Measurements from ENCODE around the gene IGLL5.

IGLL5 gene

GRCh38 chr22:22928666-22929380 lies 41.2 kb downstream of the IGLL5 start:
- peak; percentile 66 for DNase-seq

GRCh38 chr22:22929381-22930221 lies 42.0 kb downstream of the IGLL5 start:
- no peak for DNase-seq

GRCh38 chr22:22930222-22930497 lies 42.5 kb downstream of the IGLL5 start:
- DNase-seq: no peak

- no peak for DNase-seq
Measured at GRCh38 chr22:22930571-22931556, 43.2 kb downstream of the IGLL5 start.

- DNase-seq: no peak
Measured at GRCh38 chr22:22931557-22932270, 44.1 kb downstream of the IGLL5 start.

- DNase-seq: no peak
Measured at GRCh38 chr22:22932512-22932941, 44.9 kb downstream of the IGLL5 start.

GRCh38 chr22:22933100-22933806 lies 45.6 kb downstream of the IGLL5 start:
- DNase-seq: no peak

- DNase-seq: no peak
Measured at GRCh38 chr22:22933807-22934542, 46.4 kb downstream of the IGLL5 start.

- DNase-seq: no peak
Measured at GRCh38 chr22:22934543-22935055, 47.0 kb downstream of the IGLL5 start.

GRCh38 chr22:22935056-22935545 lies 47.5 kb downstream of the IGLL5 start:
- no peak for DNase-seq

- no peak for DNase-seq
Measured at GRCh38 chr22:22935546-22936157, 48.0 kb downstream of the IGLL5 start.

GRCh38 chr22:22936180-22936914 lies 48.7 kb downstream of the IGLL5 start:
- DNase-seq: no peak

GRCh38 chr22:22936915-22937656 lies 49.5 kb downstream of the IGLL5 start:
- no peak for DNase-seq

GRCh38 chr22:22937894-22938480 lies 50.4 kb downstream of the IGLL5 start:
- DNase-seq: no peak

- no peak for DNase-seq
Measured at GRCh38 chr22:22938672-22939587, 51.3 kb downstream of the IGLL5 start.

GRCh38 chr22:22939588-22940368 lies 52.2 kb downstream of the IGLL5 start:
- DNase-seq: no peak

All from hematopoietic multipotent progenitor cell treated with erythropoietin and hydrocortisone succinate and interleukin-3 and kit ligand, for 6 days (in vitro differentiated cells).